AG10803 (cell line): ENCODE data around the gene SREBF2.

ENCODE experiments used
- DNase-seq: peaks from one replicate; pipeline ENCODE4 v3.0.0; 2010; ENCODE audit warnings: low read depth
- H3K4me3 ChIP-seq: 2 replicates; pipeline ENCODE4 v1.5.1; 2011; ENCODE audit warnings: mild to moderate bottlenecking, low read length, control low read depth
- TF ChIP-seq, protein P1 (sequence below): conservative IDR thresholded peaks from 2 replicates; pipeline ENCODE4 v1.5.1; 2011; ENCODE audit warnings: mild to moderate bottlenecking, low read length, control low read depth, inconsistent platforms

SREBF2 gene

DNA sequence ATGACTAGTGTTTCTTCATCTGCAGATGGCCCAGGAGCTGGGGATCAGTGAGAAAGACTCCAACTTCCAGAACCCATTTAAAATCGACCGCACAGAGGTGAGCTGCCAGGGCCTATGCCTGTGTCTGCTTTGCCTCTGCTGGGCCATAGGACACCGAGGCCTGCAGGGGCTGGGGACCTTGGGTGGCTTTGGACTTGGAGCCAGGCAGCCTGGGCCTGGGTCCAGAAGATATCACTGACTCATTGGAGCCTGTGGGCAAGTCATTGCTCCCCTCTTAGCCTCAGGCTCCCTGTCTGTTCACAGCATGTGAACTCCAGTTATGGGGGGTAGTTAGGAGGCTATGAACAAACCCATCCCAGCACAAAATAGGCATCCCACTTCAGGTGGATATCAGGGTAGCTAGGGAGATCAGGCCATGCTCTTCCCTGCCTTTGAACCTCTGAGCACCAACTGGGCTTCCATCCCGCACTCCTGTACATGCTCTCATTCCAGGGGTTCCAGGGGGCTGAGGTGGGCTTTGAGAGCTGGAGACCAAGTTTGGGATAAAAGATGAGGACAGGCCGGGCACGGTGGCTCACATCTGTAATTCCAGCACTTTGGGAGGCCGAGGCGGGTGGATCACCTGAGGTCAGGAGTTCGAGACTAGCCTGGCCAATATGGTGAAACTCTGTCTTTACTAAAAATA is 19.0 kb upstream of the SREBF2 start:
- TF ChIP-seq, protein P1, sequence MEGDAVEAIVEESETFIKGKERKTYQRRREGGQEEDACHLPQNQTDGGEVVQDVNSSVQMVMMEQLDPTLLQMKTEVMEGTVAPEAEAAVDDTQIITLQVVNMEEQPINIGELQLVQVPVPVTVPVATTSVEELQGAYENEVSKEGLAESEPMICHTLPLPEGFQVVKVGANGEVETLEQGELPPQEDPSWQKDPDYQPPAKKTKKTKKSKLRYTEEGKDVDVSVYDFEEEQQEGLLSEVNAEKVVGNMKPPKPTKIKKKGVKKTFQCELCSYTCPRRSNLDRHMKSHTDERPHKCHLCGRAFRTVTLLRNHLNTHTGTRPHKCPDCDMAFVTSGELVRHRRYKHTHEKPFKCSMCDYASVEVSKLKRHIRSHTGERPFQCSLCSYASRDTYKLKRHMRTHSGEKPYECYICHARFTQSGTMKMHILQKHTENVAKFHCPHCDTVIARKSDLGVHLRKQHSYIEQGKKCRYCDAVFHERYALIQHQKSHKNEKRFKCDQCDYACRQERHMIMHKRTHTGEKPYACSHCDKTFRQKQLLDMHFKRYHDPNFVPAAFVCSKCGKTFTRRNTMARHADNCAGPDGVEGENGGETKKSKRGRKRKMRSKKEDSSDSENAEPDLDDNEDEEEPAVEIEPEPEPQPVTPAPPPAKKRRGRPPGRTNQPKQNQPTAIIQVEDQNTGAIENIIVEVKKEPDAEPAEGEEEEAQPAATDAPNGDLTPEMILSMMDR: no peak

GRCh38 chr22:41815716-41816115 is 17.2 kb upstream of the SREBF2 start:
- no peak for DNase-seq
- TF ChIP-seq, protein P1: no peak
- H3K4me3 ChIP-seq: no peak overlapping the region

More for the DNA sequence above, 19.0 kb upstream of the SREBF2 start:
- H3K4me3 ChIP-seq: no peak overlapping the region
- no peak for DNase-seq

DNA sequence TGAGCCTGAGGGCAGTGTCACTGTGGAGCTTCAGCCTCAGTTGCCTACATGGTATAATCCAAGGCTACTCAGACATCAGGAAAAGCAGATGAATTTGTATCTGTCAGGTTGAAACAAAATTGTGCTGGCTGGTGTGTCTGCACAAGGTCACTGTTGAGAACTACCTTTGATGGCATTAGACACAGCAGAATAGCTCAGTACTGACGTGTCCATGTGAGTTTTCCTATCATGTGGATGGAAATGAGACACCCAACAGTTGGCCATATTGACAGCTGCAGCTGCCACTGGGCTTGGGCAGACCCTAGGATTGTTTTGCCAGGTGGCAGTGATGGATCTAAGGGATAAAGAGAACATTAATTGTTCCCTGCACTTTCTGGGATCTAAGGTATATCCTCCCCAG is 16.7 kb upstream of the SREBF2 start:
- no peak overlapping the region for H3K4me3 ChIP-seq
- TF ChIP-seq, protein P1: no peak
- DNase-seq: no peak

- no peak for DNase-seq
- H3K4me3 ChIP-seq: no peak overlapping the region
- TF ChIP-seq, protein P1: no peak
Measured at GRCh38 chr22:41816871-41817270, 16.0 kb upstream of the SREBF2 start.

GRCh38 chr22:41818011-41818410 is 14.9 kb upstream of the SREBF2 start:
- no peak overlapping the region for H3K4me3 ChIP-seq
- TF ChIP-seq, protein P1: no peak
- no peak for DNase-seq

- TF ChIP-seq, protein P1: no peak
- no peak overlapping the region for H3K4me3 ChIP-seq
- peak; percentile 40 for DNase-seq
Measured at GRCh38 chr22:41818596-41818995, 14.3 kb upstream of the SREBF2 start.

DNA sequence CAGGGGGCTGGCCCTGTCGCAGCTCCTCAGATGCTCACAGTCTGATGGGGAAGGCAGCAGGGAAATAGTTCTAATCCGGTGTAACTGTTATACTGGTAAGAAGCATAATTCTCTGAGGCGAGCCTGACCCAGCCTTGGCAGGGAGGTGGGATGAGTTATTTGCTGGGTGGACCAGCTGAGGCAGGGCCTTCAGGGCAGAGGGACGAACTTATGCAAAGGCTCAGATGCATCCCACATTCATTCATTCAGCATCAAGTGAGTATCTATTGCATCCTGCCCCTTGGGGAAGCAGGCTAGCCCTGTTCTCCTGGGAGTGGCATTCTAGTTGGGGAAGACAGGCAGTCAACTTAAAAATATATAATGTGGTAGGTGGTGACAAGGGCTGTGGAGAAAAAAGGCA is 13.6 kb upstream of the SREBF2 start:
- no peak for DNase-seq
- no peak overlapping the region for H3K4me3 ChIP-seq
- TF ChIP-seq, protein P1: no peak
